Sigmoid colon (tissue), 7 donors: ENCODE results near the gene RTN4. TPM values are rescaled to one million over a fixed set of nuclear protein-coding genes. Genes with fewer than 3 reads are reported as not detected.
A peak's percentile ranks its signal among the peaks of the same experiment; 100 is the strongest.

Source experiments
- DNase-seq: peaks from one replicate; pipeline ENCODE4 v3.0.0-alpha.2; 2019
- H3K27ac ChIP-seq, 4 donors: fragments of 200-600 bp; sonication (generic); one replicate each; pipeline ENCODE4 v1.5.1; 2016 to 2019; ENCODE audit warnings: mild to moderate bottlenecking in 1 of 4
- H3K27me3 ChIP-seq, 3 donors: fragments of 200-600 bp; sonication (generic); one replicate each; pipeline ENCODE4 v1.5.1; 2019; ENCODE audit warnings: mild to moderate bottlenecking in 1 of 3
- H3K36me3 ChIP-seq, 4 donors: fragments of 200-600 bp; sonication (generic); one replicate each; pipeline ENCODE4 v1.5.1; 2016 to 2019
- H3K4me1 ChIP-seq, 4 donors: fragments of 200-600 bp; sonication (generic); one replicate each; pipeline ENCODE4 v1.5.1; 2017 to 2019
- H3K4me3 ChIP-seq, 4 donors: fragments of 200-600 bp; sonication (generic); one replicate each; pipeline ENCODE4 v1.5.1; 2017 to 2019; ENCODE audit warnings: mild to moderate bottlenecking in 2 of 4, moderate library complexity in 1 of 4
- H3K9me3 ChIP-seq, 4 donors: fragments of 200-600 bp in 3 of 4; sonication (generic) in 3 of 4; one replicate each; pipeline versions ENCODE4 v1.5.1 to v1.6.1; 2013 to 2019
- CTCF ChIP-seq, 4 experiments: fragments of 450-650 bp in 3 of 4; fragments of 200-600 bp in 1 of 4; IDR thresholded peaks; one replicate each; pipeline ENCODE4 v1.5.1; 2016 to 2019; ENCODE audit warnings: antibody characterized with exemption in 4 of 4, mild to moderate bottlenecking in 3 of 4, moderate library complexity in 2 of 4
- EP300 ChIP-seq, 4 donors: sonication (generic); formaldehyde crosslinking; IDR thresholded peaks; one replicate each; pipeline ENCODE4 v1.6.1; 2017; ENCODE audit warnings: antibody characterized with exemption in 4 of 4
- POLR2A ChIP-seq, 2 donors: fragments of 450-650 bp; IDR thresholded peaks; one replicate each; pipeline ENCODE4 v1.6.1; 2016; ENCODE audit warnings: antibody characterized with exemption in 2 of 2, mild to moderate bottlenecking in 2 of 2, moderate library complexity in 2 of 2
- POLR2AphosphoS5 ChIP-seq, 4 donors: sonication (generic); formaldehyde crosslinking; IDR thresholded peaks; one replicate each; pipeline ENCODE4 v1.6.1; 2017; ENCODE audit warnings: antibody characterized with exemption in 4 of 4
- WGBS, 2 donors: extraction: QIAGEN DNeasy Blood & Tissue Kit; methylation state at CpG; one replicate each; pipeline ENCODE4 v1.1.7; 2013; 5-methylcytosine and 5-hydroxymethylcytosine counted together
- intact Hi-C: fragments of 100-400 bp; cut with DNase I; formaldehyde crosslinking; loops from one replicate; pipeline ENCODE4 v1.15.1; 2023
- polyA plus RNA-seq, 3 donors: library from polyadenylated mRNA; stranded (reverse); fragments of 200-250 nt; gene quantifications; one replicate each; pipeline ENCODE4 v1.2.3, GENCODE V29; 2013
- total RNA-seq, 4 donors: library from RNA; depleted of rRNA; stranded (reverse); fragments of >200 nt; gene quantifications; one replicate each; pipeline ENCODE4 v1.1.0, GENCODE V29; 2016
- donor health status: healthy with polysubstance abuse.
- donor health status: Bipolar disorder and iron deficiency.
- donor health status: healthy.

The RTN4 gene
- total and polyA plus RNA-seq, 7 donors: 54.1 to 264 (median 153) TPM

GRCh38 chr2:55031505-55031904 lies 18.7 kb downstream of the RTN4 start:
- TF ChIP-seq EP300 (IDR thresholded peaks at IDR 0.05): no peak
- TF ChIP-seq POLR2AphosphoS5 (IDR thresholded peaks at IDR 0.05): no peak
- no peak for TF ChIP-seq POLR2A (IDR thresholded peaks at IDR 0.05)
- no peak for TF ChIP-seq CTCF (IDR thresholded peaks at IDR 0.05)
- Histone ChIP-seq H3K9me3 (no peaks in the 10 kb centered on the region), H3K4me3 (no peak overlapping the region), H3K36me3 (no peaks in the 10 kb centered on the region), H3K27ac (peak overlapping the region in 1 of 4 donors; percentile 1), H3K4me1 (peaks cover 0 to 78% (median 62%) of the 10 kb centered on the region in 4 donors), H3K27me3 (no peaks in the 10 kb centered on the region)
- 74 to 86% methylated on average over 4 of the region's 4 CpGs for WGBS, 2 donors
- intact Hi-C loops: no loop called here
- no peak for DNase-seq

- no peaks in the 10 kb centered on the region for H3K36me3 ChIP-seq
- 77 to 94% methylated on average over 3 of the region's 3 CpGs for WGBS, 2 donors
- peaks cover 0 to 81% (median 69%) of the 10 kb centered on the region in 4 donors for H3K4me1 ChIP-seq
- no peaks in the 10 kb centered on the region for H3K27me3 ChIP-seq
- no peak for DNase-seq
- H3K9me3 ChIP-seq: no peaks in the 10 kb centered on the region
- H3K27ac ChIP-seq: peak overlapping the region in 1 of 4 donors; percentile 1
- TF ChIP-seq CTCF (IDR thresholded peaks at IDR 0.05) (no peak), EP300 (IDR thresholded peaks at IDR 0.05) (no peak), POLR2AphosphoS5 (IDR thresholded peaks at IDR 0.05) (no peak), POLR2A (IDR thresholded peaks at IDR 0.05) (no peak)
- intact Hi-C loops: no loop called here
- H3K4me3 ChIP-seq: no peak overlapping the region
Measured at GRCh38 chr2:55030766-55031165, 19.5 kb downstream of the RTN4 start.

GRCh38 chr2:55029098-55029497 lies 21.2 kb downstream of the RTN4 start:
- no peaks in the 10 kb centered on the region for H3K27me3 ChIP-seq
- no peak overlapping the region for H3K4me3 ChIP-seq
- no peak for TF ChIP-seq POLR2AphosphoS5 (IDR thresholded peaks at IDR 0.05)
- TF ChIP-seq POLR2A (IDR thresholded peaks at IDR 0.05): no peak
- TF ChIP-seq EP300 (IDR thresholded peaks at IDR 0.05): no peak
- TF ChIP-seq CTCF (IDR thresholded peaks at IDR 0.05): no peak
- DNase-seq: no peak
- intact Hi-C loops: no loop called here
- H3K9me3 ChIP-seq: no peaks in the 10 kb centered on the region
- WGBS, 2 donors: 95 to 98% methylated on average over 1 of the region's 1 CpG
- peaks cover 0 to 96% (median 83%) of the 10 kb centered on the region in 4 donors for H3K4me1 ChIP-seq
- no peak overlapping the region for H3K27ac ChIP-seq
- H3K36me3 ChIP-seq: no peaks in the 10 kb centered on the region

- 91 to 92% methylated on average over 2 of the region's 2 CpGs for WGBS, 2 donors
- Histone ChIP-seq H3K4me3 (no peak overlapping the region), H3K27ac (peak overlapping the region in 1 of 4 donors; percentile 7), H3K9me3 (no peaks in the 10 kb centered on the region), H3K4me1 (peaks cover 0 to 96% (median 79%) of the 10 kb centered on the region in 4 donors), H3K36me3 (no peaks in the 10 kb centered on the region), H3K27me3 (no peaks in the 10 kb centered on the region)
- TF ChIP-seq POLR2A (IDR thresholded peaks at IDR 0.05) (no peak), EP300 (IDR thresholded peaks at IDR 0.05) (no peak), CTCF (IDR thresholded peaks at IDR 0.05) (no peak), POLR2AphosphoS5 (IDR thresholded peaks at IDR 0.05) (no peak)
- intact Hi-C loops: no loop called here
- no peak for DNase-seq
Measured at GRCh38 chr2:55027226-55027625, 23.0 kb downstream of the RTN4 start.

- H3K9me3 ChIP-seq: no peaks in the 10 kb centered on the region
- intact Hi-C loops: no loop called here
- H3K27me3 ChIP-seq: no peaks in the 10 kb centered on the region
- DNase-seq: no peak
- peak overlapping the region in 1 of 4 donors; percentile 20 for H3K27ac ChIP-seq
- H3K4me1 ChIP-seq: peaks cover 0 to 91% (median 72%) of the 10 kb centered on the region in 4 donors
- H3K4me3 ChIP-seq: no peak overlapping the region
- TF ChIP-seq EP300 (IDR thresholded peaks at IDR 0.05): no peak
- no peak for TF ChIP-seq CTCF (IDR thresholded peaks at IDR 0.05)
- TF ChIP-seq POLR2A (IDR thresholded peaks at IDR 0.05): no peak
- no peak for TF ChIP-seq POLR2AphosphoS5 (IDR thresholded peaks at IDR 0.05)
- WGBS, 2 donors: 61 to 74% methylated on average over 2 of the region's 2 CpGs
- no peaks in the 10 kb centered on the region for H3K36me3 ChIP-seq
Measured at GRCh38 chr2:55026202-55026601, 24.0 kb downstream of the RTN4 start.
